Neural progenitor cell (in vitro differentiated cells): ENCODE data around the gene NF1.

ENCODE experiments used
- EZH2 ChIP-seq: fragments of 200-600 bp; sonication (generic); IDR thresholded peaks from 2 replicates; pipeline ENCODE4 v1.6.1; 2017; ENCODE audit warnings: antibody characterized with exemption, mild to moderate bottlenecking, moderate library complexity
- EZH2phosphoT487 ChIP-seq: fragments of 200-600 bp; sonication (generic); IDR thresholded peaks from 2 replicates; pipeline ENCODE4 v1.6.1; 2017; ENCODE audit warnings: antibody characterized with exemption
- TF ChIP-seq, protein P1 (sequence below): fragments of 200-600 bp; sonication (generic); IDR thresholded peaks from 2 replicates; pipeline ENCODE4 v1.5.1; 2017; ENCODE audit warnings: antibody characterized with exemption, mild to moderate bottlenecking

GRCh38 chr17:31130286-31131224 lies 35.8 kb downstream of the NF1 start:
- TF ChIP-seq, protein P1, sequence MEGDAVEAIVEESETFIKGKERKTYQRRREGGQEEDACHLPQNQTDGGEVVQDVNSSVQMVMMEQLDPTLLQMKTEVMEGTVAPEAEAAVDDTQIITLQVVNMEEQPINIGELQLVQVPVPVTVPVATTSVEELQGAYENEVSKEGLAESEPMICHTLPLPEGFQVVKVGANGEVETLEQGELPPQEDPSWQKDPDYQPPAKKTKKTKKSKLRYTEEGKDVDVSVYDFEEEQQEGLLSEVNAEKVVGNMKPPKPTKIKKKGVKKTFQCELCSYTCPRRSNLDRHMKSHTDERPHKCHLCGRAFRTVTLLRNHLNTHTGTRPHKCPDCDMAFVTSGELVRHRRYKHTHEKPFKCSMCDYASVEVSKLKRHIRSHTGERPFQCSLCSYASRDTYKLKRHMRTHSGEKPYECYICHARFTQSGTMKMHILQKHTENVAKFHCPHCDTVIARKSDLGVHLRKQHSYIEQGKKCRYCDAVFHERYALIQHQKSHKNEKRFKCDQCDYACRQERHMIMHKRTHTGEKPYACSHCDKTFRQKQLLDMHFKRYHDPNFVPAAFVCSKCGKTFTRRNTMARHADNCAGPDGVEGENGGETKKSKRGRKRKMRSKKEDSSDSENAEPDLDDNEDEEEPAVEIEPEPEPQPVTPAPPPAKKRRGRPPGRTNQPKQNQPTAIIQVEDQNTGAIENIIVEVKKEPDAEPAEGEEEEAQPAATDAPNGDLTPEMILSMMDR, result no peak
- TF ChIP-seq EZH2 (no peak), EZH2phosphoT487 (no peak)
